ENCODE results near the gene SPRY4.
"Not testable (repeated sequence)": the region's sequence is repeated elsewhere in the genome, so short reads cannot be mapped to it uniquely, and the experiment has no call there.

The SPRY4 gene

DNA sequence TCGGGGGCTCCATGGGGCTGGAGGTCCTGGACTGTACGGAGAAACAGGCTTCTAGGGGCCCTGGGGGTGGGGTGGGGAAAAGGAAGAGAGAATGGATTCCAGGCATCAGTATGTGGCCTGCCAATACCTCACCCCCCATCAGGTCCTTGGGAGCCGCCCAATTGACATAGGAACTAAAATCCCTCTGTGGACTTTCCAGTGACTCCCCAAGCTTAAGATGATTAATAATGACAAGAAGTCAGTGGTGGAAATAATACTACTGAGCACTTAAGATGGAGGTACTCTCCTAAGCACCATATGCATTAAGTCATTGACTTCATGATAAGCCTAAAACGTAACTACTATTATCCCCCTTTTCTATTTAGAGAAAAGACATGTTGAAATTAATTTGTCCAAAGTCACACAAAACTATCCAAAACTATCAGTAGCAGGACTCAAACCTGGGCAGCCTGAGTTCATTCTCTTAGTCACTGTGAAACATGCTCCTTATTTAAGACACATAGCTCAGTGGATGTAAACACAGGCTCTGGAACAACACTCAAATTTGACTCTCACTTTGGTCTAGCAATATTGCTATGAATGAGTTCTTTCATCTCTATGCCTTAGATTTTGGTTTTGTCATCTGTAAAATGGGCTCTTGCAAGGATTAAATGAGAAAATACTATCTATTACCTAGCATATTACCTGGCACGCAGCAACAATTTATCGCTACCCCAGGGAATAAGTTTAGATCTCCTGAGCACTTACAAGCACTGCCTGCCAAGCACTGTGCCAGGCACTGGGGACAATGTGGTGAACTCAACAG, 9.5 kb downstream of the SPRY4 start:
- DNase-seq (ENCODE audit: low read depth in 2 of 2): no peak

GRCh38 chr5:142314606-142315005, 10.2 kb downstream of the SPRY4 start:
- DNase-seq (ENCODE audit: low read depth in 2 of 2): no peak

DNA sequence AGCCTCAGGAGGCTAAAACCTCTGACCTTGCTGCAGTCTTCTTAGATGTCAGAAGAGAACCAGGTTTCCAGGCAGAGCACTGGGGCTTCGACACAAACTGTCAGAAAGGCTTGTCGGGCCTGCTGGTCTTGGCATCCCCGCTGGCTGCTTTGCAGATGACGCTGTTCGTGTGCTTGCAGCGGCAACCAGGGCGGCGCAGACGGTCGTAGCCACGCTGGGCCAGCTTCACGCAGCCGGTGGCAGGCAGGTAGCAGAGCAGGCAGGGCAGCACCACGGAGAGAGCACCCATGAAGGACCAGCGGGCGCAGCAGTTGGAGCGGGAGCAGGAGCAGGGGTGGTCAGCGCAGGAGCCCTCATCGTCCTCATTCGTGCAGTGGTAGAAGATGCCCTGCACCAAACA, 10.7 kb downstream of the SPRY4 start:
- no peak for DNase-seq (ENCODE audit: low read depth in 2 of 2)

DNA sequence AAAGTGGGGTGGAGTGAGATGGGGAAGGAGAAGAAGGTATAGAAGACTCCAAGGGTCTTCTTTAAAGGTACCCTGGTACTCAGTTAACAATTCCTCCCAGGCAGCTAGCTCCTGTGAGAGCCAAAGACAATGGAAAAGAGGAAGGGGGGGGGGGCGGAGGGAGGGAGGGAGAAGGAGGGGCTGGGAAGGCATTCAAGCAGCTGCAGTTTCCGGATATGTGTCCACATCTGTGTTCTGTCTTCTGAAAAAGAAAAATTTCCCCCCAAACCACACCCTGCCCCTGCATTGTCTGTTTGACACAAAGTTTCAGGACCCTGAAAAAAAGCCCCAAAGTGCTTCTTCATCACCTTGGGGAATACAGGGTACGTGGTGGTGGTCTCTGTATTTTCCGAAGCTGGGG, 11.1 kb downstream of the SPRY4 start:
- DNase-seq (ENCODE audit: low read depth in 2 of 2): no peak

GRCh38 chr5:142313275-142313674, 11.5 kb downstream of the SPRY4 start:
- no peak for DNase-seq (ENCODE audit: low read depth in 2 of 2)

- no peak for DNase-seq (ENCODE audit: low read depth in 2 of 2)
These were observed 12.4 kb downstream of the SPRY4 start for GRCh38 chr5:142312399-142312798.

DNA sequence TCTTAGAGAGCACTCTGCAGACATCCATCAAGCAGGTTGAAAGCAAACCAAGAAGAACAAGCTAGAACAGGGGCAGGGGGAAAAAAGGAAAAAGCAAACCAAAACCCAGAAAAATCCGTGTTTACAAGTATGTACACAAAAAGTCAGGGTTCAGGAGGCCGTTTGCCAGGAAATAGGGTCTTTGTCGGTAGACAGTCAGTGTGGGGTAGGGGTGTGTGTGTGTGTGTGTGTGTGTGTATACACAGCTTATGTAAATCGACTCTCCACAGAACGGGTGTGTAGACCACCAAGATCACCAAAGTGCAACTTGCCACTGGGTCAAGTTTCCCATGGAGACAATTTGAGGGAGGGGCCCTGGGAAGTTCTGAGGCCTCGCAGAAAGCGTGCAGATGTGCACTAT, 13.1 kb downstream of the SPRY4 start:
- no peak for DNase-seq (ENCODE audit: low read depth in 2 of 2)

DNA sequence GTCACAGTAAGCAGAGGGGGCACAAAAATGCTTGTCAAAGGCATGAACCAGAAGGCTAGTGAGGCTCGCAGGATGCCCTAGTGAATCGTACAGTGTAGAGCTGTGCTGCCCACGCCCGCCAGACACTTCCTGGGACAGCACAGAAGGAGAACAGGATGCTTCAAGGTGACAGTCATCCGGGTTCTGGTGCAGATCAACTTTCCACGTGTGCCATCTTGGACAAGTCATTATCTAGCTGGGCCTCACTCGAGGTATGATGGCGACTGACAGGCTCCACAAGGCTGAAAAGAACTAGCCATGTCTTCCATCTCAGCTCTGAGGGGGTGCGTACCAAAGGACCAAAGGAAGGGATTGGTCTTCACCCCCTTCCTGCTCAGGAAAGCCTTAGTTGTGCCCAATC, 14.0 kb downstream of the SPRY4 start:
- no peak for DNase-seq (ENCODE audit: low read depth in 2 of 2)

DNA sequence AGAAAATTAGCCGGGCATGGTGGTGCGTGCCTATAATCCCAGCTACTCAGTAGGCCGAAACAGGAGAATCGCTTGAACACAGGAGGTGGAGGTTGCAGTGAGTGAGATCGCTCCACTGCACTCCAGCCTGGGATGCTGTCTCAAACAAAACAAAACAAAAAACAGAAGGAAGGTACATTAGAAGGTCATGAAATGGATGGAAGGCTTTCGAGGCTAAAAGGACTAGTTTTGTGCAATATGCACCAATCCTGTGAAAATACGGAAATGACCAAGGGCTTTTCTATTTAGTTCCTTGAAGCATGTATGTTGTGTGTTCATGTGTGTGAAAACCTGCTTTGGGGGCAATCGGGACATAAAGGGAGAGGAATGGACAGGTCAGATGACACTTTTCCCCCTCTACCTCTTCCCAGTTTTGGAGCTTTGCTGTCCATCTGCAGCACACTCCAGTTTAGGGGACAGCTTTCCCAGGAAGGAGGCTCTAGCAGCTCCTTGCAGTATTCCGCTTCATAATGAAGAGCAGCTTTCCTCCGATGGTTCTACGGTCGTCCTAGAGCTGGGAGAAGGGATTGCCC, 15.0 kb downstream of the SPRY4 start:
- no peak for DNase-seq (ENCODE audit: low read depth in 2 of 2)

GRCh38 chr5:142308358-142308757, 16.5 kb downstream of the SPRY4 start:
- DNase-seq (ENCODE audit: low read depth in 2 of 2): no peak

GRCh38 chr5:142307146-142307890, 17.5 kb downstream of the SPRY4 start:
- no peak for DNase-seq (ENCODE audit: low read depth in 2 of 2)

- no peak for DNase-seq (ENCODE audit: low read depth in 2 of 2)
These were observed 18.7 kb downstream of the SPRY4 start for GRCh38 chr5:142306077-142306502.

DNA sequence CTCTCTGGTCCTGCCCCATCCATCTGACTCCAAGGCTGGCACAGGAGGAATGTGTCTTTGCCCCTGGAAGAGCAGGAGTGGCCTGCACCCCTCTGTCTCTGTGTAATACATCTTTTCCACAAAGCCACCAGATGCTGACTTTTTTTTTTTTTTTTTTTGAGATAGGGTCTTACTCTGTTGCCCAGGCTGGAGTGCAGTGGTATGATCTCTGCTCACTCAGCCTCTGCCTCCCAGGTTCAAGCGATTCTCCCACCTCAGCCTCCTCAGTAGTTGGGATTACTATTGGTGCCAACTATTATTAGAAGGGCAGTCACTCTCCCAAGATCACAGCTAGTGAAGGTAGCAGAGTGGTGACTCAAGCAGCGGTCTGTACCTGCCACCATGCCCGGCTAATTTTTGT, 19.6 kb downstream of the SPRY4 start:
- DNase-seq (ENCODE audit: low read depth in 2 of 2): no peak

- DNase-seq (ENCODE audit: low read depth in 2 of 2): no peak
These were observed 20.7 kb downstream of the SPRY4 start for GRCh38 chr5:142304013-142304701.

- DNase-seq (ENCODE audit: low read depth in 2 of 2): no peak
These were observed 21.3 kb downstream of the SPRY4 start for GRCh38 chr5:142303565-142303964.

- DNase-seq (ENCODE audit: low read depth in 2 of 2): no peak
These were observed 23.3 kb downstream of the SPRY4 start for GRCh38 chr5:142301540-142301939.

DNA sequence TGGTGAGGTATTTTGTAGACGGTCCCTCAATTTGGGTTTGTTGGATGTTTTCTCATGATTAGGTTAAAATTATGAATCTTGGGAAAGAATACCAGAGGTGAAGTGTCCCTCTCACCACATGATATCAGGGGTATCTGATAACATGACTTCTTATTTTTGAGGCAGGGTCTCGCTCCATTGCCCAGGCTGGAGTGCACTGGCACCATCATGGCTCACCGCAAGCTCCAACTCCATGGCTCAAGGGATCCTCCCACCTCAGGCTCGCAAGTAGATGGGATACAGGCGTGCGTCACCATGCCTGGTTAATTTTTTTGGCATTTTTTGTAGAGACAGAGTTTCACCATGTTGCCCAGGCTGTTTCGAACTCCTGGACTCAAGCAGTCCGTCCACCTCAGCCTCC, 24.1 kb downstream of the SPRY4 start:
- no peak for DNase-seq (ENCODE audit: low read depth in 2 of 2)

DNA sequence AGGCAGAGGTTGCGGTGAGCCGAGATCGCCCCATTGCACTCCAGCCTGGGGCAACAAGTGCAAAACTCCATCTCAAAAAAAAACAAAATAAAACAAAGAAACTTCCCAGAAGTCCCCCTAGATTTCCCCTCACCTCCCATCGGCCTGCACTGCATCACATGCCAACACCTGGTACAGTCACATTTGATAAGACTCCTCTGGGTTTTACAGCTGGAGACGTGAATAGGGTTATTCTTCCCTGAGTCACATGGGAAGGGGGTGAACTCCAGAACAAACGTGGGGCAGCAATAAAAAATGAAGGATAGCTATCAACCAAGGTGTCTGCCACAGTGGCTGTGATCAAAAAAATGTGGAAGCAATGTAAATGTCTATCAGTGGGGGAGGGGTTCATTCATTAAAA, 26.0 kb downstream of the SPRY4 start:
- DNase-seq (ENCODE audit: low read depth in 2 of 2): no peak

DNA sequence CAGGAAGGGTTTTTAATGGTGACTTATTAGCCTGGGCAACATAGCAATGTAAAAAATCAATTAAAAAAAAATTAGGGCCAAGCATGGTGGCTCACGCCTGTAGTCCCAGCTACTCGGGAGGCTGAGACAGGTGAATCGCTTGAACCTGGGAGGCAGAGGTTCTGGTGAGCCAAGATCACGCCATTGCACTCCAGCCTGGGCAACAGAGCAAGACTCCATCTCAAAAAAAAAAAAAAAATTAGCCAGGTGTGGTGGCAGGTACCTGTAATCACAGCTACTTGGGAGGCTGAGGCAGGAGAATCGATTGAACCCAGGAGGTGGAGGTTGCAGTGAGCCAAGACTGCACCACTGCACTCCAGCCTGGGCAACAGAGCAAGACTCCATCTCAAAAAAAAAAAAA, 27.0 kb downstream of the SPRY4 start:
- not testable (repeated sequence) for DNase-seq (ENCODE audit: low read depth in 2 of 2)

DNA sequence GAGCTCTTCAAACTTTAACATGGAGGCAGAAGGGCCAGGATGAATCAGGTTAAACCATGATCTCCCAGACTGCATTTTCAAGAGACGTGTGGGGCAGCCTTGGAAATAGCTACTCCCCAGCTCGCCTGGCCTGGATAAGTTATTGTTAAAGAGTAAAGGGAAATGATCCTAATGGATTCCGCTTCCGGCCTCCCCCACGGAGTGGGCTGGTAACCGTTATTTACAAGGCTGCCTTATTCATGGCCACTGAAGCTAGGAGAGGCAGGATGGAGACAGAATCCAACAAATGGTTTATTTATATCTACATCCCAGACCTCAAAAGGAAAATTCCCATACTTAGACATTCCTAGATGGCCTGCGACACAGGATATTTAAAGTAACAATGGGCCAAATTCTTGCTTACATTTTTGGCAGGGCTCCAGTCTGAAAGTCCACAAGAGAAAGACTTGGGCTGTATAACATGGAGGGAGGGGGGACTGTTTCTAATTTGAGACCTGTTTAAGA, 27.9 kb downstream of the SPRY4 start:
- no peak for DNase-seq (ENCODE audit: low read depth in 2 of 2)

DNA sequence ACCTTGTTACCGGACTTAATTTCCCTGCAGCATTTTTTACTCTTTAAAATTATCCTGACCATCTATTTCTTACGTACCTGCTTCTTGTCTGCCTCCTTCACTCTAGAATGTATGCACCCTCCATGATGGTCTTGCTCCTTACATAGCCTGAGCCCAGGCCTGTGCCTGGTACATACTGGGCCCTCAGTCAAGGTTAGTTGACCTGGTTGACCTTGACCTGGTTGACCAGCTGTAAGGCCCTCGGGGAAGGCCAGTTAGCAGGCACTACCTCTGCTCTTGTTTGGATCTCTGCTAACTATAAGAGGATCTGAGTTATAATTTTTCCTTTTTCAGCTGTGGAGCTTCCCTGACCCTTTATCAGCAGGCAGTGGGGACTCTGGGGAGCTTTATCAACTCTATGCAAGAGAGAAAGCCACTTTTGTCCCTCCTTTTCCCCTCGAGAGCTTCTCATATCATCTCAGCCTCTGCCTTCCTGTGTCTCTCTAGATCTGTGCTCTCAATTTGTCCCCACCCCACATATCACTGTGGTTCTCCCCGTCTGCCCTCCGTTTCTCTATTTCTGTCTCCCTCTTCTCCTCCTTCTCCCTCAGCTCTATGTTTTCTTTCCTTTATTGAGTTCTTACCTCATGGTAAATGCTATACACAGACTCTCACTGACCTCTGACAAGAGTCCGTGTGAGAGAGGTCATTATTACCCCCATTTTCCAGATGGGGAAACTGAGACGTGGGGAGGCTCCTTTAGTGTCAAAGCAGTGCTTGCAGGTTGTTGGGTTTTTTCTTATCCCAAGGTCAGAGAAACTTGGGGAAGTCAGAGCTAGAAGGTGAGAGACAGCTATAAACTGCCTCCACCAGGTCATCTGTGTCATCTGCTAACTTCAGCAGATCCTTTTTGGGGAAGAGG, 28.6 kb downstream of the SPRY4 start:
- no peak for DNase-seq (ENCODE audit: low read depth in 2 of 2)

All from stimulated activated CD8-positive, alpha-beta memory T cell treated with anti-CD3 and anti-CD28 coated beads, Interleukin-7, amount 100 ng/mL, for 1 hour (primary cell).